MM.1S (cell line): ENCODE results near the gene TRDN.

Experiments
- DNase-seq: peaks from one replicate; pipeline ENCODE4 v3.0.0-alpha.2; 2015
- H2AFZ ChIP-seq: fragments of 300-600 bp; sonication (generic); 2 replicates; pipeline ENCODE4 v1.6.0; 2016; ENCODE audit warnings: antibody characterized with exemption, low read length
- H3F3A ChIP-seq: fragments of 300-600 bp; sonication (generic); 2 replicates; pipeline ENCODE4 v1.6.1; 2016; ENCODE audit warnings: mild to moderate bottlenecking, antibody characterized with exemption, low read length, moderate library complexity, mixed read lengths; ENCODE audit not compliant: insufficient read depth
- H3K27ac ChIP-seq: fragments of 300-600 bp; sonication (generic); 2 replicates; pipeline ENCODE4 v1.5.1; 2016; ENCODE audit warnings: mild to moderate bottlenecking, low read length
- H3K27me3 ChIP-seq: fragments of 300-600 bp; sonication (generic); replicated peaks from 2 replicates; pipeline ENCODE4 v1.6.0; 2016; ENCODE audit warnings: low read length; ENCODE audit not compliant: insufficient read depth
- H3K36me3 ChIP-seq: fragments of 300-600 bp; sonication (generic); replicated peaks from 2 replicates; pipeline ENCODE4 v1.6.1; 2016; ENCODE audit warnings: mild to moderate bottlenecking, low read length, mixed read lengths; ENCODE audit not compliant: insufficient read depth
- H3K4me1 ChIP-seq: fragments of 300-600 bp; sonication (generic); 2 replicates; pipeline ENCODE4 v1.6.1; 2016; ENCODE audit warnings: low read length, mixed read lengths
- H3K4me2 ChIP-seq: fragments of 300-600 bp; sonication (generic); 2 replicates; pipeline ENCODE4 v1.6.0; 2016; ENCODE audit warnings: low read depth, low read length
- H3K4me3 ChIP-seq: fragments of 300-600 bp; sonication (generic); 2 replicates; pipeline ENCODE4 v1.5.1; 2016; ENCODE audit warnings: low read length, mixed read lengths
- H3K79me2 ChIP-seq: fragments of 300-600 bp; sonication (generic); 2 replicates; pipeline ENCODE4 v1.6.1; 2016; ENCODE audit warnings: mixed run types, low read length, mixed read lengths
- H3K9ac ChIP-seq: fragments of 300-600 bp; sonication (generic); 2 replicates; pipeline ENCODE4 v1.6.1; 2016; ENCODE audit warnings: low read length, mixed read lengths
- H3K9me2 ChIP-seq: fragments of 300-600 bp; sonication (generic); replicated peaks from 2 replicates; pipeline ENCODE4 v1.6.1; 2016; ENCODE audit warnings: mild to moderate bottlenecking, low read length, mixed read lengths; ENCODE audit not compliant: insufficient read depth
- H3K9me3 ChIP-seq: fragments of 300-600 bp; sonication (generic); replicated peaks from 2 replicates; pipeline ENCODE4 v1.6.1; 2016; ENCODE audit warnings: mild to moderate bottlenecking, low read length, mixed read lengths; ENCODE audit not compliant: insufficient read depth
- H4K20me1 ChIP-seq: fragments of 300-600 bp; sonication (generic); 2 replicates; pipeline ENCODE4 v1.6.1; 2016; ENCODE audit warnings: mild to moderate bottlenecking, low read length, moderate library complexity, mixed read lengths; ENCODE audit not compliant: insufficient read depth
- CTCF ChIP-seq: fragments of 300-600 bp; sonication (generic); IDR thresholded peaks from 2 replicates; pipeline ENCODE4 v1.5.1; 2016; ENCODE audit warnings: antibody characterized with exemption, low read length, mixed read lengths
- EZH2 ChIP-seq: fragments of 300-600 bp; sonication (generic); optimal IDR thresholded peaks from 2 replicates; pipeline ENCODE3; 2017; ENCODE audit warnings: low read depth, mild to moderate bottlenecking, antibody characterized with exemption, low read length, mixed read lengths
- EZH2phosphoT487 ChIP-seq: fragments of 300-600 bp; sonication (generic); IDR thresholded peaks from 2 replicates; pipeline ENCODE4 v1.6.1; 2018; ENCODE audit warnings: antibody characterized with exemption, low read length

Gene TRDN

GRCh38 chr6:123518441-123519188, 118.1 kb downstream of the TRDN start:
- H2AFZ ChIP-seq: no peak overlapping the region

GRCh38 chr6:123515715-123516114, 121.0 kb downstream of the TRDN start:
- Histone ChIP-seq H3K27me3 (no peaks in the 10 kb centered on the region), H3K9ac (no peak overlapping the region), H3K9me3 (no peaks in the 10 kb centered on the region), H3K4me3 (no peak overlapping the region), H3K9me2 (no peaks in the 10 kb centered on the region), H3K4me2 (no peak overlapping the region), H3K27ac (no peak overlapping the region), H4K20me1 (no peaks in the 10 kb centered on the region), H2AFZ (no peak overlapping the region), H3K79me2 (no peaks in the 10 kb centered on the region), H3K36me3 (no peaks in the 10 kb centered on the region), H3F3A (no peaks in the 10 kb centered on the region), H3K4me1 (no peaks in the 10 kb centered on the region)
- TF ChIP-seq CTCF (no peak), EZH2phosphoT487 (no peak), EZH2 (no peak)
- DNase-seq: no peak

More at GRCh38 chr6:123518441-123519188, 118.1 kb downstream of the TRDN start:
- Histone ChIP-seq H3K9ac (no peak overlapping the region), H3F3A (no peaks in the 10 kb centered on the region), H3K4me2 (no peak overlapping the region), H3K9me3 (no peaks in the 10 kb centered on the region), H3K4me1 (no peaks in the 10 kb centered on the region), H3K36me3 (no peaks in the 10 kb centered on the region), H3K4me3 (no peak overlapping the region), H3K79me2 (no peaks in the 10 kb centered on the region), H3K27ac (no peak overlapping the region), H4K20me1 (no peaks in the 10 kb centered on the region), H3K27me3 (no peaks in the 10 kb centered on the region), H3K9me2 (no peaks in the 10 kb centered on the region)
- TF ChIP-seq EZH2 (no peak), CTCF (no peak), EZH2phosphoT487 (no peak)
- no peak for DNase-seq

GRCh38 chr6:123509112-123509511, 127.6 kb downstream of the TRDN start:
- Histone ChIP-seq H3K79me2 (no peaks in the 10 kb centered on the region), H3K4me2 (no peak overlapping the region), H4K20me1 (no peaks in the 10 kb centered on the region), H3K27ac (no peak overlapping the region), H3K9me2 (no peaks in the 10 kb centered on the region), H3K4me1 (no peaks in the 10 kb centered on the region), H3F3A (no peaks in the 10 kb centered on the region), H3K4me3 (no peak overlapping the region), H3K27me3 (no peaks in the 10 kb centered on the region), H3K9me3 (no peaks in the 10 kb centered on the region), H3K36me3 (no peaks in the 10 kb centered on the region), H3K9ac (no peak overlapping the region), H2AFZ (no peak overlapping the region)
- no peak for DNase-seq
- TF ChIP-seq CTCF (no peak), EZH2phosphoT487 (no peak), EZH2 (no peak)
